Measurements from ENCODE around the gene CHMP5. TPM values are rescaled to one million over a fixed set of nuclear protein-coding genes. Genes with fewer than 3 reads are reported as not detected.

Gene CHMP5
- total RNA-seq, 1 donor from 2014 or later: 70.7 TPM

DNA sequence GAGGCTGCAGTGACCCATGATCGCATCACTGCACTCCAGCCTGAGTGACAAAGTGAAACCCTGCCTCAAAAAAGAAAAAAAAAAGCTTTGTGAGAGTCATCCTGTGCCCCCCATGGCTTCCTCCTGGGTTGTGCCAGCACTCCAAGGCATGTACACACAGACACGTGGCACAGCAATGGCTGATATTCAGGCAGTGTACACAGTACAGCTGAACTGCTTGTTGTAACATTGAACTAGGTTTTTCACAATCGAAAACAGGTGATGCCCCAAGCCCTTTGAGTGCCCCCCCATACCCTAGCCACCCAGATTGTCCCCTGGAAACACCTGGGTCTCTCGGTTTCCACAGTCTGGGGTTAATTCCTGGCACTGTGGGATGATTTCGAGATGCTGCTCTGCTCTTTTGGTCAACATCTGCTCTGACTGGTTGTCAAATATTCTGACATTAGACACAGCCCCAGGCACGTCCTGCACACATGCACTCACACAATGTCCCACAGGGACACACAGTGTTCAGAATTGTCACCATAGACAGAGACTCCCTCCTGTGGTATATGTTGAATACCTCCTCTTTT lies 15.7 kb upstream of the CHMP5 start:
- H3K27me3 Mint-ChIP-seq (ENCODE audit: insufficient read depth): no peaks in the 10 kb centered on the region
- H3K36me3 Mint-ChIP-seq (ENCODE audit: low read depth): peaks cover 24% of the 10 kb centered on the region
- peaks cover under 1% of the 10 kb centered on the region for H3K4me1 Mint-ChIP-seq (ENCODE audit: low read depth)
- H3K9me3 Mint-ChIP-seq: no peaks in the 10 kb centered on the region
- H3K27ac Mint-ChIP-seq: peak overlapping the region; percentile 64
- H3K4me3 Mint-ChIP-seq: no peak overlapping the region
- DNase-seq (ENCODE audit: low spot score): no peak
- intact Hi-C loops (cut with micrococcal nuclease): no loop called here

- no peaks in the 10 kb centered on the region for H3K27me3 Mint-ChIP-seq (ENCODE audit: insufficient read depth)
These were observed 14.9 kb upstream of the CHMP5 start for GRCh38 chr9:33249983-33250382.

GRCh38 chr9:33250458-33250995 lies 14.3 kb upstream of the CHMP5 start:
- Mint-ChIP-seq H3K9me3 (no peaks in the 10 kb centered on the region), H3K4me1 (ENCODE audit: low read depth) (no peaks in the 10 kb centered on the region), H3K27ac (no peak overlapping the region), H3K4me3 (no peak overlapping the region), H3K27me3 (ENCODE audit: insufficient read depth) (no peaks in the 10 kb centered on the region), H3K36me3 (ENCODE audit: low read depth) (peaks cover 34% of the 10 kb centered on the region)
- DNase-seq (ENCODE audit: low spot score): no peak
- intact Hi-C loops (cut with micrococcal nuclease): no loop called here

More at GRCh38 chr9:33249983-33250382, 14.9 kb upstream of the CHMP5 start:
- Mint-ChIP-seq H3K27ac (no peak overlapping the region), H3K4me3 (no peak overlapping the region), H3K4me1 (ENCODE audit: low read depth) (no peaks in the 10 kb centered on the region), H3K9me3 (no peaks in the 10 kb centered on the region), H3K36me3 (ENCODE audit: low read depth) (peaks cover 30% of the 10 kb centered on the region)
- intact Hi-C loops (cut with micrococcal nuclease): no loop called here
- no peak for DNase-seq (ENCODE audit: low spot score)

- Mint-ChIP-seq H3K27ac (no peak overlapping the region), H3K4me3 (no peak overlapping the region), H3K4me1 (ENCODE audit: low read depth) (no peaks in the 10 kb centered on the region), H3K9me3 (no peaks in the 10 kb centered on the region), H3K36me3 (ENCODE audit: low read depth) (peaks cover 51% of the 10 kb centered on the region), H3K27me3 (ENCODE audit: insufficient read depth) (no peaks in the 10 kb centered on the region)
- DNase-seq (ENCODE audit: low spot score): no peak
- intact Hi-C loops (cut with micrococcal nuclease): no loop called here
These were observed 10.6 kb upstream of the CHMP5 start for GRCh38 chr9:33254211-33254610.

DNA sequence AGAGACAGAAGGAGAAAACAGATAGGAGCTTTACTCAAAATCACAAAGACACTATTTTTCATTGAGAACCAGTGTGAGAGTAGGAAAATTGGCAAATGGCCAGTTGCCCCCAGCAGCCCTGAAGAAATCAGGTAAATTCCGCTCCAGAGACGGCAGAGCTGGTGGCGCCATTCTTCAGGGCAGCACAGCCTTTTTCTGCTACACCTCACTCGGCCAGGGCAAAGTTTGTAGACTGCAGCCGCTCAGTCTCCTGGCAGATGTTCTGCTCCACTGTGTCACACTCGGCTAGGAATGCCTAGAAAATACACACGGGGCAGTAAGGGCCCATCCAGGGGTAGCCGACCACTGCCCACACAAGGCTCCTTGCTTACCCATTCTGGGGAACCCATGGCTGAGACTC lies 9.8 kb upstream of the CHMP5 start:
- intact Hi-C loops (cut with micrococcal nuclease): no loop called here
- DNase-seq (ENCODE audit: low spot score): no peak
- Mint-ChIP-seq H3K4me1 (ENCODE audit: low read depth) (peaks cover 5% of the 10 kb centered on the region), H3K36me3 (ENCODE audit: low read depth) (peaks cover 54% of the 10 kb centered on the region), H3K4me3 (no peak overlapping the region), H3K27ac (no peak overlapping the region), H3K27me3 (ENCODE audit: insufficient read depth) (no peaks in the 10 kb centered on the region), H3K9me3 (no peaks in the 10 kb centered on the region)

GRCh38 chr9:33255471-33255870 lies 9.4 kb upstream of the CHMP5 start:
- intact Hi-C loops (cut with micrococcal nuclease): no loop called here
- H3K9me3 Mint-ChIP-seq: no peaks in the 10 kb centered on the region
- no peak overlapping the region for H3K4me3 Mint-ChIP-seq
- no peak for DNase-seq (ENCODE audit: low spot score)
- H3K27ac Mint-ChIP-seq: no peak overlapping the region
- H3K27me3 Mint-ChIP-seq (ENCODE audit: insufficient read depth): no peaks in the 10 kb centered on the region
- peaks cover 58% of the 10 kb centered on the region for H3K36me3 Mint-ChIP-seq (ENCODE audit: low read depth)
- peaks cover 9% of the 10 kb centered on the region for H3K4me1 Mint-ChIP-seq (ENCODE audit: low read depth)

DNA sequence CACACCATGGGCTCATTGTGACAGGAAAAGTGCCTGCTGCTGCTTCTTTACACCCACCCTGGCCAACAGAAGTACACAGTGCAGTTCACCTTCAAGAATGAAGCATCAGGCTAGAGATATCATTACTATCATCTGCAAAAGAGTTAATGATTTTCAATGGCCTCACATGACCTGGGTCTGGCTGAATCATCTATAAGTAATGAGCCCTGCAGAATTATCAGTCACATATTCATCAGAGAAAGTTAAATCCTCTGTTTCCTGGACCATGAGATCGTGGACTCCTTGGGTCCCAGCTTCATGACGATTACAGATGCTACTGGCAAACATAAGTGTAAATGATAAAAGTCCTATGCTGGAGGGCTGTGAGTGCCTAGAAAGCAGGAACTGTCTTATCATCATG lies 8.6 kb upstream of the CHMP5 start:
- Mint-ChIP-seq H3K9me3 (no peaks in the 10 kb centered on the region), H3K27me3 (ENCODE audit: insufficient read depth) (no peaks in the 10 kb centered on the region), H3K4me1 (ENCODE audit: low read depth) (peaks cover 17% of the 10 kb centered on the region), H3K4me3 (no peak overlapping the region), H3K27ac (no peak overlapping the region), H3K36me3 (ENCODE audit: low read depth) (peaks cover 63% of the 10 kb centered on the region)
- intact Hi-C loops (cut with micrococcal nuclease): no loop called here
- no peak for DNase-seq (ENCODE audit: low spot score)

DNA sequence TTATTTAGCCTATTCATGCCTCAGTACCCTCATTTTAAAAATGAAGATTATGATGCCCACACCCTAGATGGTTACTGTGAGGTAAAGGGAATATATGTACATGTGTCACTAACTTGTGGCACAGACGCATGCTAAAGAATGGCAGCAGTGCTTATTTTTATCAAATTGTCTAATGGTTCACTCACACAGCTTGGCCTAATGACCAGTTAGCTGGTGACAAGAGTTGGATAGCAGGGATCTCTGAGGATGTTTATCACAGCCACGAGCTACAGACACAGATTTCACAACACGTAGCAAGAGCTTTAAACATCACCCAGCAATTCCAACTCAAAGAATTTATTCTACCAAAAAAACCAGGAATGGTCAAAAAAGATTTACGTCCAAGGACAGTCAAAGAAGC lies 7.6 kb upstream of the CHMP5 start:
- H3K9me3 Mint-ChIP-seq: no peaks in the 10 kb centered on the region
- peaks cover 17% of the 10 kb centered on the region for H3K4me1 Mint-ChIP-seq (ENCODE audit: low read depth)
- no peaks in the 10 kb centered on the region for H3K27me3 Mint-ChIP-seq (ENCODE audit: insufficient read depth)
- no peak for DNase-seq (ENCODE audit: low spot score)
- intact Hi-C loops (cut with micrococcal nuclease): no loop called here
- no peak overlapping the region for H3K4me3 Mint-ChIP-seq
- no peak overlapping the region for H3K27ac Mint-ChIP-seq
- peaks cover 67% of the 10 kb centered on the region for H3K36me3 Mint-ChIP-seq (ENCODE audit: low read depth)

DNA sequence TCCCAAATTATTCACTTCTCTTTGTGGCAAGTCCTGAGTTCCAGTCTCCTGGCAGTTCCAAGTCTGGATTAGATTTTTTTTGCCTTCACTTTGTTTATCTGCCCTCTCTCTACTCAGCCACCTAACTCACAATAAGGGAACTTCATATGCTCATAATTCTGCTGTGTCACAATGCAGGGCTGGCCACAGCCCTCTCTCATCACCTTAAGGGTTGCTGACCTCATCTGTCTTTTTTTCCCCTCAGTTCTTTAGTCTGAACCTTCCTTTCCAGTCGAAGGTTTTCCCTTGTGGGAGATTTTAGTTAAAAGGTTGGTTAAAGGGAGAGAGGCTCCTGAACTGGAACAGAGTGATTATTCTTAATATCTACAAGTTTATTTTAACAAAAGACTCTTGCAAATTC lies 4.5 kb upstream of the CHMP5 start:
- Mint-ChIP-seq H3K9me3 (no peaks in the 10 kb centered on the region), H3K27ac (peak overlapping the region; percentile 2)
- intact Hi-C loops (cut with micrococcal nuclease): no loop called here

DNA sequence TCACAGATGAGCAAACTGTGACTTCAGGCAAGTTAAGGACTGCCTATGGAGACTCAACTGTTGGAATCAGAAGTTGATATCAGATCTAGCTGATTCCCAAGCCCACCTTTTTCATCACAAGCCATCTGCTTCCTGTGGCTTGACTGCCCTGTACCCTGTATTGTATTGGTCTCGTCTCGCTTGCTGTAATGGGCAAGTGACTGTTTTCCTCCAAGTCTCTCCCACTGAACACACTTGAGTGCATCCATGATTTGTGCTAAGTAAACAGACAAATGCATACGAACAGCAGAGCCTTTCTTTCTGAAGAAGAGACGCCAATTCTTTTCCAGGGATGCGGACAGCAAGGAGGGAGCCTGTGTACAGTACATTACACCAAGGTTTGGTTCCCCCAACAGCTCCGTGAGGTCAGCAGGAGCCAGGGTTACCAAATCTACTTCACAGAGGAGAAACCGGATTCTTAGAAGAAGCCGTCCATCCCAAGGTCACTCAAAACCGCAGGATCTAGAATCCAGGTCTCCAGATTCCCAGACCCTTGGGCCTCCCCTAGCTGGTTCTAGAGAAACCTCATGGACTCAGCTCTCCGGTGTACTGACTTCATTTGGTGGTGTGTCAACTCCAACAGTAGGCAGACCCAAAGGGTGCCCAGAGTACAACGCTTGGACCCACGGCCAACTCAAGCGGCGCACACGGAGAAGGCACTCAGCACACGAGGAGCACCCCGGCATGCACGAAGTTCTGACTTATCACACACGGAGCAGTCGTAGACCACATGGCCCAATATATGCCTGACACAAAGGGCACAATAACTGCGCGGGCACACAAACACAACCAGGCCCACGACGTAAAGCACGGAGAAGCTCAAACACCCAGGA lies 1.5 kb upstream of the CHMP5 start:
- Mint-ChIP-seq H3K4me3 (peak overlapping the region; percentile 96), H3K27ac (peak overlapping the region; percentile 94), H3K4me1 (ENCODE audit: low read depth) (peaks cover 60% of the 10 kb centered on the region), H3K27me3 (ENCODE audit: insufficient read depth) (no peaks in the 10 kb centered on the region), H3K9me3 (no peaks in the 10 kb centered on the region), H3K36me3 (ENCODE audit: low read depth) (peaks cover 50% of the 10 kb centered on the region)
- peak; percentile 7 for DNase-seq (ENCODE audit: low spot score)
- intact Hi-C loops (cut with micrococcal nuclease): loop anchor here (1.0 to 2.0 kb wide), 8 partner anchors 27 to 785 kb away; partner anchors contain the start of genes APTX, B4GALT1, DNAJA1 and NFX1

More for the DNA sequence above, 4.5 kb upstream of the CHMP5 start:
- Mint-ChIP-seq H3K27me3 (ENCODE audit: insufficient read depth) (no peaks in the 10 kb centered on the region), H3K4me1 (ENCODE audit: low read depth) (peaks cover 30% of the 10 kb centered on the region), H3K4me3 (no peak overlapping the region), H3K36me3 (ENCODE audit: low read depth) (peaks cover 57% of the 10 kb centered on the region)
- DNase-seq (ENCODE audit: low spot score): no peak

DNA sequence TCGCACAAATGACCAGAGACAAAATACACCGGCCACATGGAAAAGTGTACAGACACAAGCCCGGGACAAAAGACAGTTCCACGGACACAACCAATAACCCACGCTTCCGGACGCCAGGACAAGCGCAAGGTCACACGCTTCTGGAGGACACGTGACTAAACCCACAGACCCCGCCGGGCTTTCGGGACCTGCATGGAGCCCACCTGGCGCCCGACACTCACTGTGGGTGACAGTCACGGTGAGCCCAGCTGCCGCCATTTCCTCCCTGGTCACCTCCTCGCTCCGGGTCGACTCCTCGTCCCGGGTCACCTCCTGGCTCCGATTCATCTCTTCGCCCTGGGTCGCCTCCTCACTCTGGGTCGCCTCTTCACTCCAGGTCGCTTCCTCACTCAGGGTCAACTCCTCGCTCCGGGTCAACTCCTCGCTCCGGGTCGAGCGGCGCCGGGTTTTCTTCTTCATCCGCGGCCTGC lies 811 bp upstream of the CHMP5 start:
- H3K27me3 Mint-ChIP-seq (ENCODE audit: insufficient read depth): no peaks in the 10 kb centered on the region
- DNase-seq (ENCODE audit: low spot score): peak; percentile 28
- peak overlapping the region; percentile 94 for H3K27ac Mint-ChIP-seq
- intact Hi-C loops (cut with micrococcal nuclease): loop anchor here (1.0 to 2.0 kb wide), 8 partner anchors 26 to 785 kb away; partner anchors contain the start of genes APTX, B4GALT1, DNAJA1 and NFX1
- peak overlapping the region; percentile 96 for H3K4me3 Mint-ChIP-seq
- peaks cover 60% of the 10 kb centered on the region for H3K4me1 Mint-ChIP-seq (ENCODE audit: low read depth)
- H3K9me3 Mint-ChIP-seq: no peaks in the 10 kb centered on the region
- H3K36me3 Mint-ChIP-seq (ENCODE audit: low read depth): peaks cover 46% of the 10 kb centered on the region

GRCh38 chr9:33265211-33265865 lies 489 bp downstream of the CHMP5 start:
- H3K27me3 Mint-ChIP-seq (ENCODE audit: insufficient read depth): no peaks in the 10 kb centered on the region
- intact Hi-C loops (cut with micrococcal nuclease): loop anchor here (1.0 to 5.0 kb wide), 4 partner anchors 41 to 783 kb away; partner anchors contain the start of genes NOL6, SMIM27, TOPORS and UBAP2
- peak overlapping the region; percentile 85 for H3K27ac Mint-ChIP-seq
- H3K36me3 Mint-ChIP-seq (ENCODE audit: low read depth): peaks cover 43% of the 10 kb centered on the region
- peak overlapping the region; percentile 90 for H3K4me3 Mint-ChIP-seq
- H3K4me1 Mint-ChIP-seq (ENCODE audit: low read depth): peaks cover 52% of the 10 kb centered on the region
- no peaks in the 10 kb centered on the region for H3K9me3 Mint-ChIP-seq
- no peak for DNase-seq (ENCODE audit: low spot score)

Measured in activated T-helper 1 cell treated with anti-CD3 and anti-CD28 coated beads, Interleukin-12 subunit alpha, Interleukin-12 subunit beta, Interleukin-2, Interleukin-4 antibody, amounts not matched to agents 30 ng/mL and 10 ng/mL and 1 ng/mL, durations not matched to agents 14 hours and 24 hours and 36 hours (primary cell).